ENCODE results near the gene IKBKG.
A peak's percentile ranks its signal among the peaks of the same experiment; 100 is the strongest.
"Not testable (repeated sequence)": the region's sequence is repeated elsewhere in the genome, so short reads cannot be mapped to it uniquely, and the experiment has no call there.

IKBKG gene, protein sequence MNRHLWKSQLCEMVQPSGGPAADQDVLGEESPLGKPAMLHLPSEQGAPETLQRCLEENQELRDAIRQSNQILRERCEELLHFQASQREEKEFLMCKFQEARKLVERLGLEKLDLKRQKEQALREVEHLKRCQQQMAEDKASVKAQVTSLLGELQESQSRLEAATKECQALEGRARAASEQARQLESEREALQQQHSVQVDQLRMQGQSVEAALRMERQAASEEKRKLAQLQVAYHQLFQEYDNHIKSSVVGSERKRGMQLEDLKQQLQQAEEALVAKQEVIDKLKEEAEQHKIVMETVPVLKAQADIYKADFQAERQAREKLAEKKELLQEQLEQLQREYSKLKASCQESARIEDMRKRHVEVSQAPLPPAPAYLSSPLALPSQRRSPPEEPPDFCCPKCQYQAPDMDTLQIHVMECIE

DNA sequence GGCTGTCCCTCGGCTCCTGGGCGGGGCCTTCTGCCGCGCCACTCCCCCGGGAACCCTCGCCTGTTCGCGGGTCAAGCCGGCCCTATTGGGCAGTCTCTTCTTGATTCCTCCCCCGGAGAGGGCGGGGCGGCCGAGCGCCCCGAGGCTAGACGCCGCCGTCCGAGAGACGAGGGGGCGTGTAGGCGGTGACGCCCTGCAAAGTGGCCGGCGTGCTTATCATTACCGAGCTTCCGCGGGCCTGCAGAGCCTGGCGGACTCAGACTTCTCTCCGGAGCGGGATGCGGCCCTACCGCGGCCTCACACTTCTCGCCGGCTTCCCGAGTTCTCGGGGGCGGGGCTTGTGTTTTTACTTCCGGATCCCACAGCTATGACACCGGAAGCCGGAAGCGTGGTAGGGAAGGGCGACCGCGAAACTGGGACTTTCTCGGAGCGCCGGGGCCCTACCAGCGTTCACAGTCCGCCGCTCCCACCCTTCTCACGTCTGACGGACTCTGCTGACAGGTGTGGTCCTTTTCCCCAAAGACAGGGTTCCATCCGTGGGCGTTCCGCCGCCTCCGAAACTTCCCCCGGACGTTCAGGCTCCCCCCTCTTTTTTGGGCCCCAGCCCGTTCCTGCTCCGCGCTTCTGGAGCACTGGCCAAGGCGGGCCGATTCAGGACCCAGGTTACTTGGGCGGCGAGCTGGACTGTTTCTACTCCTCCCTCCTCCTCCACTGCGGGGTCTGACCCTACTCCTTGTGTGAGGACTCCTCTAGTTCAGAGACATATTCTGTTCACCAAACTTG lies at the start of gene IKBKG:
Gene IKBKG (plus strand): TSS at position 376 of the 783 bp plus-strand sequence. CDS start 4,383 bp downstream, outside the sequence.
- peak; percentile 77 for DNase-seq (ENCODE audit: low read depth)

DNA sequence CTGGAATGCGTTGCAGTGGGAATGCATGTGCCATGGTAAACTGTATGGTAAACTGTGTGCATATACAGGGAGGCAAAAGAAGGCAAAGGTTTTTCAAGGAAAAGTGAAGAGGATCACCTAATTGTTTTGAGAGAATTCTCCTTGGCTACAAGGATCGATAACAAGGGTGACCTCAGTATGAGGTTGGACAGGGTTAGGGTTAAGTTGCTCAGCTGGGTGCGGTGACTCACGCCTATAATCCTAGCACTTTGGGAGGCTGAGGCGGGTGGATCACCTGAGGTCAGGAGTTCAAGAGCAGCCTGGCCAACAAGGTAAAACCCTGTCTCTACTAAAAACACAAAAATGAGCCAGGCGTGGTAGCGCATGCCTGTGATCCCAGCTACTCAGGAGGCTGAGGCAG lies 46.0 kb upstream of the IKBKG start:
- not testable (repeated sequence) for DNase-seq (ENCODE audit: low read depth)

DNA sequence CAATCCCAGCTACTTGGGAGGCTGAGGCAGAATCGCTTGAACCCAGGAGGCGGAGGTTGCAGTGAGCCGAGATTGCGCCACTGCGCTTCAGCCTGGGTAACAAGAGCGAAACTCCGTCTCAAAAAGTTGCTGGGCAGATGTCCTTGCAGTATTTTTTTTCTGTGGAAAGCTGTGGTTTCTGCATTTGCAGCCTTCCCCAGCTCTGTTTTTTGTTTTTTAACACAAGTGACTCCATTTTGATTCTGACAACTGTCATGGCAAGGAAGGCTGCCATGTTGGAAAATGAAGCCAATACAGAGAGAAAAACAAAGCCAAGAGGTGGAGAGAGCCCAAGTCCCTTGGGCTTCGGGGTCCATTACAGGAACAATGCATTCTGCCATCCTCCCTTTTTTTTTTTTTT lies 45.3 kb upstream of the IKBKG start:
- DNase-seq (ENCODE audit: low read depth): no peak

DNA sequence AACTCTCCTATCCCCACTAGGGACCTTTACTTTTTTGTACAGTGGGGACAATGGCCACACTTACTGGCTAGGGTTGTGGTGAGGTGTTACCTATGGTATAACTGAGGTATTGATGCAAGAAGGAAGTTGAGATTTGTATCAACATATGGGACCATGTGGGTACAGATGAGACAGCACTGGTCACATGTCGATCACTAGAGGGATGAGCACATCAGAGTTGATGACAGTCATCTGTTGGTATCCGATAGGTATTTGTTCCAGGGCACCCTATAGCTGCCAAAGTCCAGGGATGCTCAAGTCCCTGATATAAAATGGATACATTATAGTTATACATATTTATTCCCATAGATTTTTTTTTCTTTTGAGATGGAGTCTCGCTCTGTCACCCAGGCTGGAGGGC lies 44.4 kb upstream of the IKBKG start:
- no peak for DNase-seq (ENCODE audit: low read depth)

DNA sequence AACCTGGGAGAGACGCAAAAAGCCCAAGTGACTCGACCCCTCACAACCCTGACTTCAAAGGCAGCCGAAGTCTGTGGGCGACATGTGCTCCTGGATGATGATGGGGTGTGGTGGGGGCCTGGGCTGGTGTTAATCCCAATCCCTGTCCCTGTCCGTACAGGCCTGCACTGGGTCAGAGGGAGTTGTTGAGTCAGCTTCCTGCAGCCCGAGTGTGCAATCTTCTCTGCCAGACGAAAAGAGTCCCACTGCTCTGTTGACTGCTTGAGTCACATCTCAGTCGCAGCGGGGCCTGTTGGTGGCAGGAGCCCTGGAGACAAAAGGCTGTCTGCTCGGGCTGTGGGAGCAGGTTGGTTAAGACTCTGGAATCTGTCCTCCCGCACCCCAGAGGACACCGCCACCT lies 41.7 kb upstream of the IKBKG start:
- no peak for DNase-seq (ENCODE audit: low read depth)

DNA sequence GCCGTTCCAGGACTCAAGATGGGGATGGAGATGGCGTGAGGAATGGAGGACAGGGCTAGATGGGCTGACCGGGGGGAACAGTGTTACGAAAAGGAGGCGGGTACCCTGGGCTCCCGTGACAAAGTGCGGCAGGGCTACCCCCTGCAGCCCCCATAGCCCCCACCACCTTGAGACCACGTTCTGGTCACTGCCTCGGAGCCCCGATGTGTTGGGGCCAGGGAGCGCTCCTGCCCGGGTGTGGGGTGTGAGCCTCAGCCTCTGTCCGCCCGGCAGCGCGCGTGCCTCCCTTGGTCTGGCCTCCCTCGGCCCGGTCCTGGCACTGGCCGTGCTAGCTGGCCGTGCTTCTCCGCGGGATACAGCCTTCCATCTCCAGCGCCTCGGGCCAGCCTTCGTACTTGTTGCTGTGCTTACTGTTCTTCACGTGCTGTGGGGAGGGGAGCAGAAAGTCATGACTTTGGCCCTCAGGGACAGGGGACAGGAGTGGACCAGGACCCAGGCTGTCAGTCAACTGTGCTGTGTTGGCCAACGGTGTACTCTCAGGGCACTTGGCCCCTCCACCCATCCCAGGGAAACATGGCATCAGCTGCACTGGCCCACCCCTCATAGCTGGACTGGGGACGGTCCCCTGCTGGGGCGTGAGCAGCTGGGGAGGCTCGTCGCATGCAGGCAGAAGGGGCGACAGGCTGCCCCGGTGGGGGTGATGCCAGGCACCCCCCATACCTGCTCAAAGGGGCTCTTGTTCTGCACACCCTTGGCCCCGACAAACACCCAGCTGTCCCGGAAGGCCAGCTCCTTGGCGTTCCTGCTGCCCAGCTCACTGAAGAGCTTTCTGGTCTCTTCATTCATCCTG lies 40.7 kb upstream of the IKBKG start:
- DNase-seq (ENCODE audit: low read depth): no peak

DNA sequence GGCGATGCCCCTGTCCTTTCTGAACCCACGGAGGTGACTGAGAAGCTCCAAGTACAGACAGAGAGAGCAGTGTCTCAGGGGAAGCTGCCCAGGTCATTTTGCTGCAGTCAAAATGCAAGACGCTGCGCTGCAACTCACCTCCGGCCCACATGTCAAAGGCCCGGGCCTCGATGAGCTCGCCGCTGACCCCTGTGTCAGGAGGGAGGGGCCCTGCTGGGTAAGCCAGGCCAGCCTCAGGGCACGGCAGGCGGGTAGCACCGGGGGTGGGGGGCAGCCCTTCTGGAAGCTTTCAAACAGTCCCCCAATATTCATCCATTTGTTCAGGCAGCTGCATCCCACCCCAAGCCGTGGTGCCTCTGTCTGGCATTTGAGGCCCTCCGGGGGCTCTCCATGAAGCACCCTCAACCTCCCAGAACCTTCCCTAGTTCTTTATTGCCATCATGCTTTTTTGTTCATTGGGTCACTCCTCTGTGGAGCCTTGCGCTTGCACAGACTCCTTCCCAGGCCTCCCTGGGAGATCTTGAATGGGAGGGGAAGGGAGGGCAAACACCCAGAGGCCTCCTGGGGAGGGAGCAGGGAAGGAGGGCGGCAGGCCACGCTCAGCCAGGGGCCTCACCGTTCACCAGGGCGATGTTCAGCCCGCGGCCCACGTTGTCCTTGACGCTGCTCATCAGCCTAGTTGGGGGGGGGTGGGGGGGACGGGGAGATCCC lies 39.6 kb upstream of the IKBKG start:
- no peak for DNase-seq (ENCODE audit: low read depth)

DNA sequence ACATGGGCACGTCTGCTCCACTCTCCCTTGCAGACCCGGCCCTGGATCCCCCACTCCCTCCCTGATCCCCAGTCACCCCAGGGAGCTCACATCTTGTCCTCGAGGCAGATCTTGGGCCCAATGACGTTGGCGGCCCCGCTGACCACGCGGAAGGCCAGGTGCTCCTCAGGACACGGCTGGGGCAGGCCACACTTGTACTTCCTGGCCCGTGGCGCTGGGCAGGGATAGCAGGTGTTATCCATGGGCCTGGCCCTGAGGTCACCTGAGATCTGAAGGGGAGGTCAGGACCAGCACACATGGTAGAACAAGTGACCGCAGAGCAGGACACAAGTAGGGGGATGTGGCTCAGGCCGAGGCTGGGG lies 39.1 kb upstream of the IKBKG start:
- DNase-seq (ENCODE audit: low read depth): no peak

DNA sequence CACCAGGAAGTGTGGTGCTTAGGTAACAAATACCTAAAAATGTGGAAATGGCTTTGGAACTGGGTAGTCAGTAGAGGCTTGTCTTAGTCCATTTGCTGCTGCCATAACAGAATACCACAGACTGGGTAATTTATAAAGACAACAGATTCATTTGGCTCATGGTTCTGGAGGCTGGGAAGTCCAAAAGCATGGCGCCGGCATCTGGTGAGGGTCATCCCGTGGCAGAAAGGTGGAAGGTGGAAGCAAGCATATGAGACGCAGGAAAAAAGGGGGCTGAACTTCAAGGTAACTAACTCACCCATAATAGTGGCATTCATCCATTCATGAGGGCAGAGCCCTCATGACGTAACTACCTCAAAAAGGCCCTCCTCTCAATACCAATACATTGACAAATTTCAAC lies 38.0 kb upstream of the IKBKG start:
- no peak for DNase-seq (ENCODE audit: low read depth)

DNA sequence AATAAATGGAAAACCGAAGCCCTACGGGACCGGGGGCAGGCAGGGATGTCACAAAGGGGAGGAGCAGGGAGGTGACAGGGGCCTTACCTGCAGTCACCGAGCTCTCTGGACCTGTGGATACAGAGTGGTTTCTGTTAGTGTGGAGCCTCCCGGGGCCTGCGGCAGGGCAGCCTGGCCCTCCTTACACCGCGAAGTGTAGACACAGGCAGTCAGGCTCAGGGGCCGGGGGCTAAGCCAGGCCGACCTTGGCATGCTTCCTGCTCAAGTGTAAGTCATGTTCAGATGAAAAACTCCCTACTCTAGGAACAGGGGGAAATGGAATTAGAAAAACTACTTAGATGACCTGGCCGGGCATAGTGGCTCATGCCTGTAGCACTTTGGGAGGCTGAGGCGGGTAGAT lies 35.7 kb upstream of the IKBKG start:
- DNase-seq (ENCODE audit: low read depth): no peak

DNA sequence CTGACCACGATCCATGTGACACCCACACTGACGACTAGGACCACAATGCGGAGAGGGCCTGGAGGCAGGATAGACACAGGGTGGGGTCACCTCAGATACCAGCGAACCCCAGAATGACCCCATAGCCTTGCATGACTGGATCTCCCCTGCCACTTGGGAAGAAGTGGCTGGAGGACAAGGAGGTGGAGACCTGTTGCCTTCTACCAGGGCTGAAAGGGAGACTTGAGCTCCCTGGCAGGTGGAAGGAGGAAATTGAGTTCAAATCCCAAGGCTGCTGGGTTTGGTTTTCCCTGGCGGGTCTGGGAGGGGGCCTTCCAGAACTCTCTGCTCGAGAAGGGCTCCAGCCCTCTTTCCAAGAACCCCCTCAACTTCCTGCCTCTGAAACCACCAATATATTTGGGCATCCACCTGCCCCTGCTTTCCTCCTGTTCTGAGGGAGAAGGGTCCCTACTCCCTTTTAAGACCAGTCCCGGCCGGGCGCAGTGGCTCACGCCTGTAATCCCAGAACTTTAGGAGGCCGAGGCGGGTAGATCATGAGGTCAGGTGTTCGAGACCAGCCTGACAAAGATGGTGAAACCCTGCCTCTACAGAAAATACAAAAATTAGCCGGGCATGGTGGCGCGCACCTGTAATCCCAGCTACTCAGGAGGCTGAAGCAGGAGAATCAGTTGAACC lies 34.4 kb upstream of the IKBKG start:
- DNase-seq (ENCODE audit: low read depth): no peak

DNA sequence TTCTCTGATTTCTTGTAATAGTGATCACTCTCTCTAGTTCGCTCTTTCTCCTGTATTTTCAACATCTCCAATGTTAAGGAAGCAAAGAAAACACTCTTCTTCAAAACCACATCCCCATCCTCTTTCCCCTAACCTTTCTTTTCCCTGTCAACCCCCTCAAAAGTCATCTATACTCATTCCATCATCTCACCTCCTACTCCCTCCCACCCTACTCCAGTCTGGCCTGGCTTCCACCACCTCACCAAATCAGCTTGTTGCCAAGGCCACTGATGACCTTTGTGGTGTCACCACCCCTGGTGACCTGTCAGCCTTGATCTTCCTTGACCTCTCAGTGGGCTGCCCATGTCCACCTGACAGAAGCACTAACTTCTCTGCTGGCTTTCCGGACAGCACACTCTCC lies 33.7 kb upstream of the IKBKG start:
- no peak for DNase-seq (ENCODE audit: low read depth)

DNA sequence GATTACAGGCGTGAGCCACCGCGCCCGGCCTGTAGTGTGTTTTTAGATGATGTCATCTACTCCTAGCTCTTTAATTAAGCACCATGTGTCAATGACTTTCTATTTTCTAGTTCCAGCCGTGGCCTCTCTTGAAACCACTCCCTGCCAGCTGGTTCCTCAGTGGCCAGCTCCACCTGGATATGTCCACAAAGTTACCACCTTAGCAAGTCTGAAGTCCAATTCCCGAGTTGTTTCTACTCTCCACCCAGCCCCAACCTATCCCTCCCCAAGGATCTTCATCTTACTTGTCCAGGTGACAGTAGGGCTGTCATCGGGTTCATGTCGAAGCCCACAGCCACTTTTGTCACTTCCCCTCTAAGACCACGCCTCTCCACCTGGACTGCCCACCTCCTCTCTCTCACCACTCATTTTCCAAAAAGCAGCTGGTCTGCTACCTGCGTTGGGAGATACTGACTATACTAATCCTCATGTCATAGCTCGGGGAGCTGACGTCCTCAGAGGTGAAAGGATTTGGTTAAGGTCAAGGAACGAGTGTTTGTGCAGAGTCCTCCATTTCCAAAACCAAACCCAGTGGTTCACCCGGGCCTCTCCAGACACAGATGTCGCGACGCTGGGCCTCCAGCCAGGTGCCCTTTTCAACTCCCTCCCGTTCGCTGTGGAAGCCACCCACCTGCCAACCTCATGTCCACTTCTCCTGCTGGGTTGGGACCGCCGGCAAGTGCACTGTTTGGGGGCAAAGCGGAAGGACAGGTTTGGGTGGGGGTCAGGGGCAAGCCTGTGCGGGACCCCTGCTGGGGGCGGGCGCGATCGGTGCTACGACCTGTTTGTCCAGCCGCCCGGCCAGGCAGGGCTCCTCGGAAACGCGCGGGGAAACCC lies 32.1 kb upstream of the IKBKG start:
- DNase-seq (ENCODE audit: low read depth): no peak

DNA sequence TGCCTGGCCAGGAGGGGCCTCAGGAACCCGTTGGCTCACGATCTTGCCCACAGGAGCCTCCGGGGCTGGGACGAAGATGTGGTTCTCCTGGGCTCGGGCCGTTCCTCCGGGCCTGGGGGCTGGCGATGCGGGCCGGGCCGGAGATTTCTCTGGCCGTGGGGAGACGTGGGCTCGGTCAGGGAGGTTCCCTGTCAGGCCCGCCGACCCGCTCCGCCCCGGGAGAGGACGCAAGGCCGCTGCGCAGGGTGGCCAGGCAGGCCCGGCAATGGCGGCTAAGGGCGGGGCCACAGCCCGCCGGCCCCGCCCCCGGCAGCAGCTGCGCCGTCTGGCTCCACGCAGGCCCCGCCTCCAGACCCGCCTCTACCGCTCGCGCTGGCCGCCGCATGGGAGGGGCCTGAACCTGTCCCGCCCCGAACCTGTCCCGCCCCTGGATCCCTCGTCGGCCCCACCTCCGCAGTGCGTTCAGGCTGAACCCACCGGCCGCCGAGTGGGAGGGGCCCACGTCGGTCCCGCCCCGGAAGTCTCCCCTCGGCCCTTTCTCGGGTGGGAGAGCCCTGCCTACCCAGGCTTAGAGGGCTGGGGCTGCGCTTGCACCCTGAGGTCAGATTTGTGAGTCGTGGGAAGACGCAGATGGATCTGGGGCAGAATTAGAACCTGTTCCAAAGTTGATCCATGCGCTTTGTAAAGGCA lies 31.3 kb upstream of the IKBKG start, which contains the start of gene FAM3A:
Gene FAM3A (minus strand): TSS at position 267 of the 690 bp plus-strand sequence. CDS start 460 bp downstream, outside the sequence.
- peak; percentile 88 for DNase-seq (ENCODE audit: low read depth)

DNA sequence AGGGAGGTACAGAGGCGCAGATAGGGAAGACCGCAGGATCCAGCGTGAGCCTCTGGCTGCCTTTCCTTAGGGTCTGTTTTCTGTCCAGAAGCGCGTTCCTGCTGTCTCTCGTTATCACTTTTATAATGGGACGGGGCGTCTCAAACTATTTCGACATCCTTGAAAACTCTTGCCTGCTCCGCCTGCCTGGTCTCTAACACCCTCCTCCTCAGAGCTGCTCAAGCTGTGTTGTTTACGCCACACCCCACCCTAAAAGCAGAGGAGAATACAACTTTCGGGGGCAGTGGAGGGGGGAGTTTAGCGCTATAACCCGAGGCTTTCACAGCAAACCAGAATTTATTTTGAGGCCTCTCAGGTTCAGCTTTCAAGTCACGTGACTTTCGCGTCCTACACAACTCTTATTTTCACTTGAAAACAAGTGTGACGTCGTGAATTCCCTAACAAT lies 30.7 kb upstream of the IKBKG start:
- DNase-seq (ENCODE audit: low read depth): no peak

DNA sequence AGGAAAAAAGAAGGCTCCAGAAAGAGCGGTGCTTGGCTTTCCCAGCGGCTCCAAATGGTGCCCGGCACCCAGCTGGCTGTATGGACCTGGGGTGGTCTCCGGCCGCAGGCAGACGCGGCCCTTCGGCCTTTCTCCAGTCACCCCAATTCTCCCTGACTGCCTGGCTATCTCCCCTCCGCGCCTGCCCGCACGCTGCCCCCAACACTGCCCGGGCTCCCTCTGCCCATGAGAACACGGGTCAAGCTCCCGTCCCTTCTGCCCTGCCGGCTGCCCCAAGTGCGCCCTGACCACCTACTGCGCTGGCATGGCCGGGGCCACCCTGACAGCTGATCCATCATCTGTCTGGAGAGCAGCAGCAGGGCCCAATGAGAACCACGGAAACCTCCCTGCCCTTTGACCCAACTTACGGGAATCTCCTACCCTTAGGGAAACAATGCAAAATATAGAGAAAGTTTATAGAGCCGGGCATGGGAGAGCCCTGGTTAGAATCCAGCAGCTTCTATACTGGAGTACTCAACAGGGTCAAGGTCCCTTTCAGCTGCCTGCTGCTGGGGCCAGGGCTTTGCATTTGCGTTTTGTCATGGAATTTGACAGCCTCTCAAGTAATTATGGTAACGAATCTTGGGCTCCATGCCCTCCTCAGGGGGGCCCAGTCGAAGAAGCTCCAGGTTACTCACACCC lies 30.2 kb upstream of the IKBKG start:
- DNase-seq (ENCODE audit: low read depth): no peak

DNA sequence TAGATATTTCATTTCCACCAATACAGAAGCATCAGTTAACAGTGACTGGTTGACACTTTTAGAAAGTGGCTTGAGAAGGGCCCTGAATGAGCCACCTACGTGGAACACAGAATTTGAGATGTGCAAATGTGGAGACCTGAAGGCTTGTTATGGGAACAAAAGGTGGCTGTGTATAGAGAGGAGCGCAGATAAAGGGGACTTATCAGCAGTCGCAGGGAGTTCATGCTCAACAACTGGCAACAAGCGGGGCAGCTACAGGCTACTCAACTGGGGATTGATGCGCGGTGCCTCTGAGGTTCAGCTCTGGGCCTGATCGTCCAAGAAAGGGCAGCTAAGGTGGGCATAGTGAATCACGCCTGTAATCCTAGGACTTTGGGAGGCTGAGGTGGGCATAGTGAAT lies 28.0 kb upstream of the IKBKG start:
- DNase-seq (ENCODE audit: low read depth): no peak

DNA sequence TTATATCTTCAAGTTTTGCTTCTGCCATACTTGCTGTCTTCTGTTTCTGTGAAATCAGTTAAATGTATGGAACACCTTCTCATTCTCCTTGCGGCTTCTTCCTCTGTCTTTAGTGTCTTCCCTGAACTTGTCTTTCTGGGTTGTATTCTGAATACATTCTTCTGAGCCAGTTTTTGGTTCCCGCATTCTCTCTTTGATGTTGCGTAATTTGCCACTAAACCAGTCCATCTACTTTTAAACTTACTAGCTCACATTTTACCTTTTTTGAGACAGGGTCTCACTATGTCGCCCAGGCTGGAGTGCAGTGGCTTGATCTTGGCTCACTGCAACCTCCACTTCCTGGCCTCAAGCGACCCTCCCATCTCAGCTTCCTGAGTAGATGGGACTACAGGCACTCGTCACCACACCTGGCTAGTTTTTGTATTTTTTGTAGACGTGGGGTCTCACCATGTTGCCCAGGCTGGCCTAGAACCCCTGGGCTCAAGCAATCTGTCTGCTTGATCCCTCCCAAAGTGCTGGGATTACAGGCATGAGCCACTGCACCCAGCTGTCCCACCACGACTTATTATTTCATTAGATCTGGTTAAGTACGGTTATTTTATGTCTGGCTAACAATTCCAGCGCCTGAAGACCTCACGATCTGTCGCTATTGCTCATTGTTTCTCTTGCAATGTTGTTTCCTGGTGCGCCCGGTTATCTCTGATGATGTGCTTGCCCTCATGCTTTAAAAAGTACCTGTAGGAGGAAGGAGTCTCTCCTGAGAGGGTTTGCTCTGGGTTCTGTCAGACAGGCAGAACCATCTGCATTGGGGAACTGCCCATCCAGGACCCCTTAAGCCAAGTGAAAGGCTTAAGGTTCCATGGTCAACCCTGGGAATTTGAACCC lies 21.6 kb upstream of the IKBKG start:
- DNase-seq (ENCODE audit: low read depth): no peak

All from activated gamma-delta T cell treated with anti-CD3 and anti-CD28 coated beads, Interleukin-2, amount 50 U/mL, for 16 hours (primary cell).